PC-9 (cell line): Measurements from ENCODE around the gene TCF3. TPM values are rescaled to one million over a fixed set of nuclear protein-coding genes. Genes with fewer than 3 reads are reported as not detected.

ENCODE experiments used
- BruUV-seq: library from RNA; stranded (reverse); fragments of 400-500 nt; replicated peaks from 2 replicates; lab custom pipeline; 2021; lab: Mats Ljungman, UMichigan
- CTCF ChIA-PET: fragments of 300-600 bp; sonication (Branson Sonifier 250); formaldehyde crosslinking; loops from one replicate; lab custom pipeline; 2022; ENCODE audit warnings: antibody characterized with exemption; lab: Charles Lee
- POLR2A ChIA-PET: fragments of 300-600 bp; sonication (Branson Sonifier 250); formaldehyde crosslinking; loops from one replicate; lab custom pipeline; 2022; ENCODE audit warnings: antibody characterized with exemption; ENCODE audit not compliant: unreplicated experiment; lab: Charles Lee
- DNase-seq, 2 experiments: peaks; one replicate each; pipeline versions ENCODE4 v3.0.0 to v3.0.0-alpha.2; 2015 to 2022; ENCODE audit warnings: mixed read lengths in 1 of 2
- H2AFZ ChIP-seq: fragments of 200-600 bp; sonication (generic); 2 replicates; pipeline ENCODE4 v1.8.1; 2017; ENCODE audit warnings: antibody characterized with exemption
- H3F3A ChIP-seq: fragments of 200-600 bp; sonication (generic); 2 replicates; pipeline ENCODE4 v1.8.1; 2017; ENCODE audit warnings: antibody characterized with exemption, mild to moderate bottlenecking, low read depth; ENCODE audit not compliant: insufficient read depth
- H3K27ac ChIP-seq: fragments of 200-600 bp; sonication (generic); 2 replicates; pipeline ENCODE4 v1.6.1; 2016; ENCODE audit warnings: mixed run types
- H3K27me3 ChIP-seq: fragments of 200-600 bp; sonication (generic); 2 replicates; pipeline ENCODE4 v1.6.1; 2016; ENCODE audit warnings: low read depth, mixed run types; ENCODE audit not compliant: insufficient read depth
- H3K36me3 ChIP-seq: fragments of 200-600 bp; sonication (generic); 2 replicates; pipeline ENCODE4 v1.6.1; 2016; ENCODE audit warnings: low read depth, mixed run types
- H3K4me1 ChIP-seq: fragments of 200-600 bp; sonication (generic); replicated peaks from 2 replicates; pipeline ENCODE4 v1.6.1; 2016; ENCODE audit warnings: mixed run types; ENCODE audit not compliant: insufficient read depth
- H3K4me2 ChIP-seq: fragments of 200-600 bp; sonication (generic); 2 replicates; pipeline ENCODE4 v1.6.1; 2017; ENCODE audit warnings: mixed run types
- H3K4me3 ChIP-seq: fragments of 200-600 bp; sonication (generic); 2 replicates; pipeline ENCODE4 v1.6.1; 2016; ENCODE audit warnings: mixed run types
- H3K79me2 ChIP-seq: fragments of 200-600 bp; sonication (generic); 2 replicates; pipeline ENCODE4 v1.6.1; 2017; ENCODE audit warnings: low read depth, mixed run types
- H3K9me2 ChIP-seq: fragments of 200-600 bp; sonication (generic); 2 replicates; pipeline ENCODE4 v1.8.1; 2017; ENCODE audit warnings: mild to moderate bottlenecking; ENCODE audit not compliant: insufficient read depth
- H3K9me3 ChIP-seq: fragments of 200-600 bp; sonication (generic); 2 replicates; pipeline ENCODE4 v1.8.1; 2016; ENCODE audit warnings: low read depth; ENCODE audit not compliant: insufficient read depth
- H4K20me1 ChIP-seq: fragments of 200-600 bp; sonication (generic); 2 replicates; pipeline ENCODE4 v1.8.1; 2017; ENCODE audit not compliant: insufficient read depth
- CTCF ChIP-seq: fragments of 200-600 bp; sonication (generic); conservative IDR thresholded peaks from 2 replicates; pipeline ENCODE4 v1.6.1; 2017; ENCODE audit warnings: mixed run types, antibody characterized with exemption, mild to moderate bottlenecking, moderate library complexity
- EZH2 ChIP-seq: fragments of 200-600 bp; sonication (generic); IDR thresholded peaks from 2 replicates; pipeline ENCODE4 v1.8.0; 2017; ENCODE audit warnings: antibody characterized with exemption, low read depth
- intact Hi-C: fragments of 100-400 bp; cut with micrococcal nuclease; formaldehyde crosslinking; loops from one replicate; pipeline ENCODE4 v1.10.0; 2022; ENCODE audit not compliant: unreplicated experiment
- total RNA-seq: library from RNA; stranded (reverse); gene quantifications from 2 replicates; pipeline ENCODE4 v1.2.3, GENCODE V29; 2021

Gene TCF3
- total RNA-seq, 1 experiment from 2014 or later: 98.0 TPM

DNA sequence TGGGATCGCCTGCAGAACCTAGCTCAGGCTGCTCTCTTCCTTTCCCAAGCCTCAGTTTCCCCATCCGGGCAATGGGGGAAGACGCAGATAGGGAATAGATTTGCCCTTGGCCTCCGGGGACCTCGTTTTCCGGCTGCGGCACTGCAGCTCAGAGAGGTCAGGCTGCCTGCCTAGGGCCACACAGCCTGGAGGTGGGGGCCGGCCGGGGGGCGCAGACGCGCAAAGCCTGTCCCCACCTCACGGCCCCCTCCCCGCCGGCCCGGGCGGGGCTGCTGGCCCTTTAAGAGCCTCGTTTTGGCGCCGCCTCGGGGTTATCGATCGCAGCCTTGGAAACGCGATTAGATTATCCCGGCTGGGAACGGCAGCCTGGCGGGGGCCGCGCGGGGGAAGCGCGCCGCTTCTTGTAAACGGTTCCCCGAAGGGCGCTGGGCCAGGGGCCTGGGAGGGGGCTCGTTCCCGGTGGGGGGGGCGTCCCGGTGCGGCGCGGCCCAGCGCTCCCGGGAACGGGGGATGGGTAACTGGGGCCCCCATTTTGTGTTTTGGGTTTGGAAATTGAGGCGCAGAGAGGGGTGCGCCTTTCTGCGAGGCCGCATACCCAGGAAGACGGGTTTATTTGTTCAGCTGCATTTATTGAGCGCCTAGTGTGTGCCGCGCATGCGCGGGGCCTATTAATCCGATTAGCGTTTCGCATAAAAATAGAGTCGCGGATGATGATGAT lies 23.4 kb upstream of the TCF3 start:
- Histone ChIP-seq H3K4me1 (no peaks in the 10 kb centered on the region), H3K27me3 (peaks cover 5% of the 10 kb centered on the region; the same call in 1 of the 2 replicates), H3K9me3 (no peaks in the 10 kb centered on the region), H3K27ac (no peak overlapping the region), H3F3A (0 out of 2 replicates have a peak, but pooled peaks cover 3% of the 10 kb centered on the region), H3K4me3 (no peak overlapping the region), H4K20me1 (no peaks in the 10 kb centered on the region), H3K9me2 (no peaks in the 10 kb centered on the region), H3K4me2 (no peak overlapping the region), H3K36me3 (no peaks in the 10 kb centered on the region), H2AFZ (no peak overlapping the region), H3K79me2 (no peaks in the 10 kb centered on the region)
- BruUV-seq: no TSS peak
- POLR2A ChIA-PET: no interaction called here
- TF ChIP-seq CTCF (no peak), EZH2 (no peak)
- CTCF ChIA-PET: interaction anchor here (0.6 kb wide), 1 partner anchor 72 kb away, joined by 7 read pairs; no protein-coding TSS in a partner anchor
- intact Hi-C loops: no loop called here
- no peak for DNase-seq

DNA sequence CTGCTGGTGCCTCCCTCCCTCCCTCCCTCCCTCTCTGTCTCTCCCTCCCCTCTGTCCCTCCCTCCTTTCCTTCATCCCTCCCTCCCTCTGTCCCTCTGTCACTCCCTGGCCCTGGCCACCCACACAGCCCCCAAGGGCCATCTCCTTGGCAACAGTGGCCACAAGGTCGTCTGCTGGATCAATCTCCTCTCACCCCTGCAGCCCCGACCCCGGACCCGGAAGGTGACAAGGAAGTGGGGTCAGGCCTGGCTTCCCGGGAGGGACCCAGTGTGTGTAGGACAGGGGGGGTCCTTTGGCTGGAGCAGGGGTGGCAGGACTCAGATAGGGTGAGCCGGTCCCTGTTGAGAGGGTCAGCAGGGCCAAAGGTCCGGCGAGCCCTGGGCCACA lies 21.9 kb upstream of the TCF3 start:
- DNase-seq: no peak
- H3K9me3 ChIP-seq: no peaks in the 10 kb centered on the region
- no peak overlapping the region for H3K27ac ChIP-seq
- no peaks in the 10 kb centered on the region for H4K20me1 ChIP-seq
- intact Hi-C loops: loop anchor here (5.0 kb wide), 2 partner anchors 138 to 397 kb away; partner anchors contain the start of genes ATP8B3 and FAM174C
- no peaks in the 10 kb centered on the region for H3K79me2 ChIP-seq
- CTCF ChIA-PET: no interaction called here
- H3K36me3 ChIP-seq: no peaks in the 10 kb centered on the region
- no peak overlapping the region for H2AFZ ChIP-seq
- no peak overlapping the region for H3K4me2 ChIP-seq
- H3K4me1 ChIP-seq: no peaks in the 10 kb centered on the region
- H3K9me2 ChIP-seq: no peaks in the 10 kb centered on the region
- 0 out of 2 replicates have a peak, but pooled peaks cover 3% of the 10 kb centered on the region for H3F3A ChIP-seq
- POLR2A ChIA-PET: no interaction called here
- no TSS peak for BruUV-seq
- H3K4me3 ChIP-seq: no peak overlapping the region
- peaks cover 5% of the 10 kb centered on the region; the same call in 1 of the 2 replicates for H3K27me3 ChIP-seq
- TF ChIP-seq CTCF (no peak), EZH2 (no peak)

DNA sequence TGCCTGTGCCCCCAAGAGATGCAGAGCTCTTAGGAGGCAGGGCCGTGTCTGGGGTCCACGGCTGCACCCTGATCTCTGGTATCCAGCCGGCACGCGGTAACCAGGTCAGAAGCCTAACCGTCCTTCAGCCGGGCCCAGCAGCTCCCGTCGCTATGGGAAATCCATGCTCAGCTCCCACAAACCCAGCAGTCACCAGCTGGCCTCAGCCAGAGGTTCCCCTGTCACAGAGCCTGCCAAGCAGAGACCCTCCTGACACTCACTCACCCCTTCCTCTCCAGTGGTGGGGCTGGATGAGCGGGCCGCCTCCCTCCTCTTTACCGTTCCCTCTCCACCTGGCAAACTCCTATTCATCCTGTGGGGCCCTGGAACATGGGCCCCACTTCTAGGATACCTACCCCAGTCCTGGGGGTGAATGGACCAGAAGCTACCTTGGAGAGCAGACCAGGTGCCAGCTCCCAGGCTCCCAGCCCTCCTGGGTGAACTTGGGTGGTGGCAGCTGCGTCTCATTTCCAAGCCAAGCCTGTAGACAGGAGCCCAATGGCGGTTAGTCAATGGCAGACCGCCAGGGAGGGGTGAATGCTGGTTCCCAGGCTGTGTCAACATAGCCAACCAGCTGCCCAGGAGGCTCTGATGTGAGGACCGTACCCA lies 21.4 kb upstream of the TCF3 start:
- TF ChIP-seq EZH2 (no peak), CTCF (no peak)
- Histone ChIP-seq H3K27me3 (peaks cover 5% of the 10 kb centered on the region; the same call in 1 of the 2 replicates), H3K27ac (no peak overlapping the region), H4K20me1 (no peaks in the 10 kb centered on the region), H3K9me2 (no peaks in the 10 kb centered on the region), H3K4me2 (no peak overlapping the region), H2AFZ (no peak overlapping the region), H3K4me3 (no peak overlapping the region), H3K4me1 (no peaks in the 10 kb centered on the region), H3K36me3 (no peaks in the 10 kb centered on the region), H3F3A (0 out of 2 replicates have a peak, but pooled peaks cover 3% of the 10 kb centered on the region), H3K9me3 (no peaks in the 10 kb centered on the region), H3K79me2 (no peaks in the 10 kb centered on the region)
- no peak for DNase-seq
- POLR2A ChIA-PET: no interaction called here
- BruUV-seq: no TSS peak
- CTCF ChIA-PET: interaction anchor here (0.5 kb wide), 1 partner anchor 533 kb away, joined by 8 read pairs; no protein-coding TSS in a partner anchor
- intact Hi-C loops: loop anchor here (5.0 kb wide), 2 partner anchors 139 to 396 kb away; partner anchors contain the start of genes ATP8B3 and FAM174C
